Astrocyte (in vitro differentiated cells and primary cell): ENCODE data around the gene COL5A1. TPM values are rescaled to one million over a fixed set of nuclear protein-coding genes. Genes with fewer than 3 reads are reported as not detected.

Source experiments
- DNase-seq: peaks from one replicate; pipeline ENCODE4 v3.0.0-alpha.2; 2010; ENCODE audit warnings: low read depth
- FAIRE-seq: peaks from 2 replicates; lab custom pipeline; 2011; peaks lifted over from hg19 to GRCh38; lab: Jason Lieb, UNC
- H2AFZ ChIP-seq: 2 replicates; pipeline ENCODE4 v1.6.0; 2012; ENCODE audit warnings: low read depth, low read length, inconsistent platforms
- H3K27ac ChIP-seq: 2 replicates; pipeline ENCODE4 v1.5.1; 2011; ENCODE audit warnings: low read depth, low read length, inconsistent platforms
- H3K27me3 ChIP-seq: 2 replicates; pipeline ENCODE4 v1.6.0; 2011; ENCODE audit warnings: low read length, inconsistent platforms; ENCODE audit not compliant: insufficient read depth
- H3K36me3 ChIP-seq: 2 replicates; pipeline ENCODE4 v1.5.1; 2011; ENCODE audit warnings: low read length, inconsistent platforms; ENCODE audit not compliant: insufficient read depth
- H3K4me1 ChIP-seq: 2 replicates; pipeline ENCODE4 v1.5.1; 2011; ENCODE audit warnings: low read length, inconsistent platforms; ENCODE audit not compliant: insufficient read depth
- H3K4me2 ChIP-seq: 2 replicates; pipeline ENCODE4 v1.6.0; 2012; ENCODE audit warnings: low read length, inconsistent platforms
- H3K4me3 ChIP-seq: 2 replicates; pipeline ENCODE4 v1.5.1; 2011; ENCODE audit warnings: low read depth, mild to moderate bottlenecking, low read length, inconsistent platforms; ENCODE audit not compliant: insufficient read depth
- H3K79me2 ChIP-seq: 2 replicates; pipeline ENCODE4 v1.6.0; 2012; ENCODE audit warnings: mild to moderate bottlenecking, low read length, inconsistent platforms; ENCODE audit not compliant: insufficient read depth
- H3K9ac ChIP-seq: 2 replicates; pipeline ENCODE4 v1.6.0; 2012; ENCODE audit warnings: mild to moderate bottlenecking, low read length, inconsistent platforms
- H3K9me3 ChIP-seq: 2 replicates; pipeline ENCODE4 v1.5.1; 2012; ENCODE audit warnings: low read depth, mild to moderate bottlenecking, low read length, inconsistent platforms; ENCODE audit not compliant: insufficient read depth
- H4K20me1 ChIP-seq: 2 replicates; pipeline ENCODE4 v1.6.0; 2012; ENCODE audit warnings: low read length, inconsistent platforms; ENCODE audit not compliant: insufficient read depth
- H3K27ac Mint-ChIP-seq: one replicate; pipeline ENCODE4 v1.8.0; 2021; ENCODE audit warnings: mild to moderate bottlenecking, mixed read lengths; ENCODE audit not compliant: unreplicated experiment
- H3K27me3 Mint-ChIP-seq: one replicate; pipeline ENCODE4 v1.8.0; 2021; ENCODE audit warnings: low read depth, mixed read lengths; ENCODE audit not compliant: unreplicated experiment
- H3K36me3 Mint-ChIP-seq: one replicate; pipeline ENCODE4 v1.8.0; 2021; ENCODE audit warnings: low read depth, mixed read lengths; ENCODE audit not compliant: unreplicated experiment
- H3K4me1 Mint-ChIP-seq: one replicate; pipeline ENCODE4 v1.8.0; 2021; ENCODE audit warnings: low read depth, mixed read lengths; ENCODE audit not compliant: unreplicated experiment
- H3K4me3 Mint-ChIP-seq: one replicate; pipeline ENCODE4 v1.8.0; 2021; ENCODE audit warnings: mild to moderate bottlenecking, moderate library complexity, mixed read lengths; ENCODE audit not compliant: unreplicated experiment
- H3K9me3 Mint-ChIP-seq: one replicate; pipeline ENCODE4 v1.8.0; 2021; ENCODE audit warnings: mild to moderate bottlenecking, mixed read lengths; ENCODE audit not compliant: unreplicated experiment
- CTCF ChIP-seq: IDR thresholded peaks from 2 replicates; pipeline ENCODE4 v1.5.1; 2011; ENCODE audit warnings: low read depth, mild to moderate bottlenecking, inconsistent platforms, low read length, moderate library complexity; ENCODE audit not compliant: insufficient read depth
- EZH2 ChIP-seq: IDR thresholded peaks from 2 replicates; pipeline ENCODE4 v1.6.1; 2012; ENCODE audit warnings: mild to moderate bottlenecking, low read length, inconsistent platforms; ENCODE audit not compliant: insufficient read depth
- total RNA-seq: library from RNA; stranded (reverse); gene quantifications from 2 replicates; pipeline ENCODE4 v1.2.1, GENCODE V29; 2021

The COL5A1 gene
- total RNA-seq, 1 donor from 2014 or later: 1,055 TPM

DNA sequence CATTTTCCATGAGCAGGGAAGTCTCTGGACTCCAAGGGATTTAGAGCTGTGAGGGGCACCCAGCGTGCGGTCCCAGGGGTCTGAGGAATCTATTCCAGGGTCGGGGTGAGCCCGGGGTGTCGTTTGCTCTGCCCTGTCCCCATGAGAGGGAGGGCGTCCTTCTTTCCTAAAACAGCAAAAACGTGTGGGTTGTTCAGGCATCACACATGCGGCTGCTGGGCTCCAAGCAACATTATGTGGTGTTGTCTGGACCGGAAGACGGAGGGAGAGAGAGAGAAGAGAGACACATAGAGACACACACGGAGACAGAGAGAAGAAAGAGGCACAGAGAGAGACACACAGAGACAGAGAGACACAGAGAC lies 42.7 kb upstream of the COL5A1 start:
- Mint-ChIP-seq H3K9me3 (peaks cover 3% of the 10 kb centered on the region), H3K4me3 (no peak overlapping the region), H3K27ac (no peak overlapping the region), H3K36me3 (no peaks in the 10 kb centered on the region), H3K4me1 (peaks cover 22% of the 10 kb centered on the region), H3K27me3 (no peaks in the 10 kb centered on the region)
- no peaks in the 10 kb centered on the region for H4K20me1 ChIP-seq
- FAIRE-seq (no peak), DNase-seq (no peak)
- no peaks in the 10 kb centered on the region for H3K27me3 ChIP-seq
- H3K27ac ChIP-seq: no peak overlapping the region
- H2AFZ ChIP-seq: peak overlapping the region; percentile 20
- peaks cover 21% of the 10 kb centered on the region for H3K4me1 ChIP-seq
- H3K36me3 ChIP-seq: no peaks in the 10 kb centered on the region
- H3K4me3 ChIP-seq: no peak overlapping the region
- peaks cover 5% of the 10 kb centered on the region for H3K9me3 ChIP-seq
- H3K9ac ChIP-seq: peak overlapping the region; percentile 44
- H3K79me2 ChIP-seq: no peaks in the 10 kb centered on the region
- no peak overlapping the region for H3K4me2 ChIP-seq
- TF ChIP-seq CTCF (no peak), EZH2 (no peak)

GRCh38 chr9:134600371-134600770 lies 41.2 kb upstream of the COL5A1 start:
- Histone ChIP-seq H3K4me3 (no peak overlapping the region), H3K27me3 (no peaks in the 10 kb centered on the region), H3K36me3 (no peaks in the 10 kb centered on the region), H3K79me2 (no peaks in the 10 kb centered on the region), H3K27ac (no peak overlapping the region), H3K4me2 (no peak overlapping the region), H3K9me3 (peaks cover 5% of the 10 kb centered on the region), H3K9ac (peak overlapping the region; percentile 44), H3K4me1 (peaks cover 26% of the 10 kb centered on the region), H2AFZ (no peak overlapping the region), H4K20me1 (no peaks in the 10 kb centered on the region)
- H3K27me3 Mint-ChIP-seq: no peaks in the 10 kb centered on the region
- peaks cover 35% of the 10 kb centered on the region for H3K4me1 Mint-ChIP-seq
- H3K4me3 Mint-ChIP-seq: no peak overlapping the region
- FAIRE-seq (peak; percentile 20), DNase-seq (no peak)
- H3K27ac Mint-ChIP-seq: peak overlapping the region; percentile 77
- no peak for TF ChIP-seq EZH2
- no peak for TF ChIP-seq CTCF
- peaks cover 4% of the 10 kb centered on the region for H3K36me3 Mint-ChIP-seq
- H3K9me3 Mint-ChIP-seq: peaks cover 2% of the 10 kb centered on the region

DNA sequence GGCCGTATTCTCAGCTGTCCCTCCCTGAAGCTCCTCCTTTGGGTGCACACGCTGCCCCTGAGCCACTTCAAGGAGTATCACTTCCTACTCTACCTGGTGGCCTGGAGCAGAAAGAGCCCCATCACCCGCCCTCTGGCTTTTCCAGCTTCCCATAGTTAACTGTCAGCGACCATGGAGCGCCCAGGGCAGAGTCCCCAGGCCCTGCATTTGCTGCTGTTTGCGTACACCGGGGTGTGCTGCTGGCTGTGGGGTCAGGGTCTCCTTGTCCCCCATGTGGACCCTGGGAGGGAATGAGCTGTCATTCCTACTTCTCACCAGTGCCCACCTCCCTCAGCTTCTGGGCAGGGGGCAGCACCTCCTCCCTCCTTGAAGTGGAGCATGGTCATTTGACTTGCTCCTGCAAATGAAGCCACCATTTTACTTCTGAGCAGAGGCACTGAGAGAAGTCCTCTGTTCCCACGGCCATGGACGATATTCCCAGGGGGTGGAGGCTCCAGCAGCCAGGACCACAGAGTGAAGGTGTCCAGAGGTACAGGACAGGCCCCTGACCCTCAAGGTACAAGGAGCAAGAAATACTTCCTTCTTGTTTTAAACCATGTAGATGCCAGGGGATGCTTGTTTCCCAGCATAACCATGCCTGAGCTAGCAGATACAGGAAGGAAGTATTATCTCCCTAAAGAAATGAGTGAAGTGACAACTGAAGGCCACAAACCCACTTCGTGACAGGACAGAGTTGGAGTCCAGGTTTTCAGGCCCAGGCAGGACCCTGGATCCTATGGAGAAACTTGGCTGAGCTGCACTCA lies 40.6 kb upstream of the COL5A1 start:
- H3K27ac ChIP-seq: peak overlapping the region; percentile 92
- peaks cover 4% of the 10 kb centered on the region for H3K36me3 Mint-ChIP-seq
- H3K9me3 Mint-ChIP-seq: no peaks in the 10 kb centered on the region
- FAIRE-seq (no peak), DNase-seq (no peak)
- peaks cover 5% of the 10 kb centered on the region for H3K9me3 ChIP-seq
- H3K4me3 Mint-ChIP-seq: no peak overlapping the region
- TF ChIP-seq CTCF: no peak
- TF ChIP-seq EZH2: no peak
- no peaks in the 10 kb centered on the region for H3K36me3 ChIP-seq
- no peaks in the 10 kb centered on the region for H3K27me3 ChIP-seq
- H3K79me2 ChIP-seq: no peaks in the 10 kb centered on the region
- H3K4me1 ChIP-seq: peaks cover 26% of the 10 kb centered on the region
- no peak overlapping the region for H2AFZ ChIP-seq
- no peaks in the 10 kb centered on the region for H3K27me3 Mint-ChIP-seq
- peaks cover 39% of the 10 kb centered on the region for H3K4me1 Mint-ChIP-seq
- H3K4me3 ChIP-seq: no peak overlapping the region
- H3K4me2 ChIP-seq: no peak overlapping the region
- no peaks in the 10 kb centered on the region for H4K20me1 ChIP-seq
- peak overlapping the region; percentile 97 for H3K27ac Mint-ChIP-seq
- no peak overlapping the region for H3K9ac ChIP-seq
